RPMI7951 (cell line): ENCODE results near the gene MMP23B. TPM values are rescaled to one million over a fixed set of nuclear protein-coding genes. Genes with fewer than 3 reads are reported as not detected.
A peak's percentile ranks its signal among the peaks of the same experiment; 100 is the strongest.

Source experiments
- DNase-seq: peaks from one replicate; pipeline ENCODE4 v3.0.0-alpha.2; 2012; ENCODE audit warnings: low read depth
- total RNA-seq: library from RNA; depleted of rRNA; stranded (reverse); fragments of >200 nt; shearing (Covaris generic); gene quantifications from 2 replicates; pipeline ENCODE4 v1.2.3, GENCODE V29; 2014

Gene MMP23B
- total RNA-seq, 1 experiment from 2014 or later = 0.24 TPM

DNA sequence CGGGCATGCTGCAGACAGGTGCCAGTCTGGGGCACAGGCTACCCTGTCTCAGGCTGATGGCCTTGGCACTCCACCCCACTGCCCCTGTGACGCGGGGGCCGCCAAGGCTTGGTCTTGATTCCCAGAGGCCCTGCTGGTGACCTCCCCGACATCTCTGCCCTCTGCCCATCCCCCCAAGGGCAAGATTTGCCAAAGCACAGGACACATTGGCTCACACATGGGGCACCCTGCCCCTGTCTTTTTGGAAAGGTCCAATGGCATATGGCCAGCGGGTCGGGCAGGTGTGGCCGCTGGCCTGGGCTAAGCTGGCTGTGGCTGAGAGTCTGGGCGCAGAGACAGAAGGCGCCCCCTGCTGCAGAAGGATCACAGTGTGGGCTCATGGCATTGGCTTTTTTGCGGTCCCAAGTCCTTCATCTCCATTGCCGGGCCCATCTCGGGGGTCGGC lies 12.0 kb upstream of the MMP23B start:
- no peak for DNase-seq

DNA sequence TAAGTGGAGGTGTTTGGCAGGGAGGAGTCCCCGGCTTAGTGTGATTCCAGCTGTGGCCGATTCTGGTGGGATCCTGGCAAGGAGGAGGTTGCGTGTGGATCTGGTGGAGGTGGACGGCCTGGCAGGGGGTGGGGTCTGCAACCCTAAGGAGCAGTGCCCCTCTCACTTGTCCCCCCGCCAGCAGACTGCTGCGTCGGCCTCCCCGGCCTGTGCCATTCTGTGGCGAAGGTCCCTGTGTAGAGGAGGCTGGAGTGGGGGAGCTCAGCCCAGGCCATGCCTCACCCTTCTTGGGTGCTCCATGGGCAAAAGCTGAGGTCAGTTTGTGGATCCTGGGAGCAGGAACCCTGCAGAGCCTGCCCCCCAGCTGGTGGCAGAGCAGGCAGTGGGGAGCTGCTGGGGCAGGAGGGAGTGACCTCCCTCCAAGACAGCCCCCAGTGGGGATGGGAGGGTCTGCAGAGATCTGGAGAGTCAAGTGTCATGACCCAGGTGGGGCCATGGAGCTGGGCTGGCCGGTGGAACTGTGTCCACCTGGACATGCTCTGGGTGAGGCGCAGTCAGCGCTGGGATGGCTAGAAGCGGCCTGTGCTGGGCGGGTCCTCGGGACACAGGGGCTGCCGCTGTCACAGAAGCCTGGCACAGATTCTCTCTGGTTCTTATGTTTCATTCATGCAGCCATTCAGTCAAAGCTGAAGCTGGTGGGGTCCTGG lies 11.4 kb upstream of the MMP23B start:
- no peak for DNase-seq

DNA sequence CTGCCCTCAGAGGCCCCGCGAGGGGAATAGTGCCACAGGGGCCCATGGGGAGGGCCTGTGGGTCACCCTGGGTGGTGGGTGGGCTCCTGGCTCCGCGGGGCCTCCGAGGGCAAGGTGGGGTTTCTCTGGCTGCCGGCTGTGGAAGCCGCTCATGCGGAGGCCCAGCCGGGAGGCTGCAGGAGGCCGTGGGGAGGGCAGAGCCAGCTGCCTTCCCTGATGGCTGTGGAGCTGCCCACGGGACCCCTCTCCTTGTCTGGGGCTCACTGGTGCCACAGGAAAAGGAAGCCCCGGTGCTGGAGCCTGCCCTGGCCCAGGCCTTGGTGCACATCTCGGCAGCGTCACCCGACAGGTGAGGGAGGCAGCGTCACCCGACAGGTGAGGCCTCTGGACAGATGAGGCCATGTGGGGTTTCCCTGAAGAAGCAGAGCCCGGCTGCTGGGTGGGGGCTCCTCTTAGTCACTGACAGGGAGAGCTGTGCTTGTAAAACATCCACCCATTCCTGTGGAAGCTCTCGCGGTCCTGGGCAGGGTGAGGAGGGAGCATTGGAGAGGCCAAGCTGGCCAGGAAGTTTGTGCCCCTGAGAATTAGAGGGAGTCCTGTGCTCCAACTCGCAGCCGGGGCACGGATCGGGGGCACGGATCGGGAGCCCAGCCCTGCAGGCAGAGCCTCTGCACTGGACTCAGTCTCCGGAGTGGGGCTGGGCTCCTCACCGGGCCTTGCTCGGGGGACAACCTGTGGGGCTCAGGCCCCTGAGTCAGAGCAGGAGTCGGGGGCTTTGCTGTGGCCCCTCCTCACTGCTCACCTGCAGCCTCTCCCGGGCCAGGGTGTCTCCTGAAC lies 10.6 kb upstream of the MMP23B start:
- no peak for DNase-seq

DNA sequence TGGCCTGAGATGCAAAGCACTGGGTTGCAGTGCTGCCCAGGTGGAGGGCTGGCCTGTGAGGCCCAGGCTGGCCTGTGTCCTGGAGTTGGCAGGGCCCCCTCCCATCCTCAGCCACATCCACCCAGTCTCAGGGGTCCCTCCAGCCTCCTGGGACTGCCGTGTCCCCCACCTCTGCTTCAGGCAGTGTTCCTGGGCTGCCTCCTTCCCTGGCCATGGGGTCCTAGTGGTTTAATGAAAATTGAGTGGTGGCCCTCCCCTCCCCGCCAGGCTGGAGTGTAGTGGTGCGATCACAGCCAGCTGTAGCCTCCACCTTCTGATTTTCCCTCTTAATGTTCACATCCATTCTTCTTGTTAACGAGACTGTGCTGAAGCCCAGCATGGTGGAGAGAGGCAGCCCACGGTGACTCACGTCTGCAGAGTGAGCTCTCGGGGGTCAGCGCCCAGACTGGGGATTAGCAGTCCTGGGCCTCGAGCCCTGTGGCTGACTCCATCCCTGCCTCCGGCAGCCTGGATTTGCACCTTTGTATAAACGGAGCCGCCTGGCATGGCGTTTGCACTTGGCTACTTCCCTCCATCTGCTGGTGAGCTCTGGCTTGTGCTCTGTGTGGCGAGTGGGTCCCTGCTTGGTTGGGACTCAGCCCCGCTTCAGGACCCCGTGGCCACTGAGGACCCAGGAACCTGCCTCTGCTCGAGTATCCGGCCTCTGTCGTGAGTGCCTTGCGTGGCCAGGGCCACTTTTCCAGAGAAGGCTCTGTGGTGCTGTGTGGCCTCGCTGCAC lies 9.8 kb upstream of the MMP23B start:
- DNase-seq = no peak

DNA sequence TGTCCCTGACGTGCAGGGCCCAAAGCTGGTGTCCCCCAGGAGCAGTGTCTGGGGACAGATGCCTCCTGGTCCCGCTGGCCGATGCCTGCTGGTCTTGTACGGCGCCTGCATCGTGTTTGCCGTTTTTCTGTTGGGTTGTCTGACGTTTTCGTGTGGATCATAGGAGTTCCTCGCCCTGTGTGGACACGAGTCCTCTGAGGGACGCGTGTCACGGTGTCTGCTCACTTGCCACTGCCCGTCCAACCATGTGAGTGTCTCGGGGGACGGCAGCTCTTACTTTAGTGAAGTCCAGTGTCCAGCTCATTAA lies 9.2 kb upstream of the MMP23B start:
- no peak for DNase-seq

DNA sequence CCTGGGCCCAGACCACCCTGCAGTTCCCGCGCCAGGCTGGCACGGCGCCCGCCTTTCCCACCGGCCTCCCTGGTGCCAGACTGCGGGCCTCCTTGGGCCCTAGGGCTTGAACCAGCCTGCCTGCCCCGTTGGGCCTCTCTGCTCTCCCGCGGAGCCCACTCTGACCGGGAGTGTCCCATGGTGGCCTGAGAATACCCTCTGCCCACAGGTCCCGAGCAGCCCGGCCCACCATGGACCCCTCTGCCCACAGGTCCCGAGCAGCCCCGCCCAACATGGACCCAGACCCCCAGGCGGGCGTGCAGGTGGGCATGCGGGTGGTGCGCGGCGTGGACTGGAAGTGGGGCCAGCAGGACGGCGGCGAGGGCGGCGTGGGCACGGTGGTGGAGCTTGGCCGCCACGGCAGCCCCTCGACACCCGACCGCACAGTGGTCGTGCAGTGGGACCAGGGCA lies 8.8 kb upstream of the MMP23B start:
- no peak for DNase-seq

DNA sequence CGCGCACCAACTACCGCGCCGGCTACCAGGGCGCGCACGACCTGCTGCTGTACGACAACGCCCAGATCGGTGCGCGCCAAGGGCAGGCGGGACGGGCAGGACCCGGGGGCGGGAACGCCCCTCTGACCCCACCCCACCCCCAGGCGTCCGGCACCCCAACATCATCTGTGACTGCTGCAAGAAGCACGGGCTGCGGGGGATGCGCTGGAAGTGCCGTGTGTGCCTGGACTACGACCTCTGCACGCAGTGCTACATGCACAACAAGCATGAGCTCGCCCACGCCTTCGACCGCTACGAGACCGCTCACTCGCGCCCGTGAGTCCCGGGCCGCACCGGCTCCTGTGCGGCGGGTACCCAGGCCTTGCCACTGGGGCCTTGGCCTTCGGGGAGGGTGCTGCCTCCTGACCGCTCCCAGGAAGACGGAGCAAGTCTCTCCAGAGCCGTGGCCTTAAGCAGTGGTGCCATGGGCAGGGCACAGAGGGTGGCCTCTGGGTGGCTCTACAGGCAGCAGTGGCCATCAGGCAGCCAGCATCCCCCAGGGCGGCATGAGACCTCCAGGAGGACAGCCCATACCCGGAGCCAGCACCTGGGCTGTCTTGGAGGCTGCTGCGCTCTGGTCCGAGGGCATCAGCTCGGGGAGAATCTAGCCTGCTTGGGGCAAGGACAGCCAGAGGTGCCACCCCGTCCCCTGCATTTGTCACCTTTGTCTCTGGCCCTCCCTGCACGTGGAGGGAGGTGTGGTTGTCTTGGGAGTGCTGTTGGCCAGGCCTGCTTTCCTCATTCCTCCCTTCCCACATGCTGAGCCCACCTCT lies 8.1 kb upstream of the MMP23B start:
- no peak for DNase-seq

DNA sequence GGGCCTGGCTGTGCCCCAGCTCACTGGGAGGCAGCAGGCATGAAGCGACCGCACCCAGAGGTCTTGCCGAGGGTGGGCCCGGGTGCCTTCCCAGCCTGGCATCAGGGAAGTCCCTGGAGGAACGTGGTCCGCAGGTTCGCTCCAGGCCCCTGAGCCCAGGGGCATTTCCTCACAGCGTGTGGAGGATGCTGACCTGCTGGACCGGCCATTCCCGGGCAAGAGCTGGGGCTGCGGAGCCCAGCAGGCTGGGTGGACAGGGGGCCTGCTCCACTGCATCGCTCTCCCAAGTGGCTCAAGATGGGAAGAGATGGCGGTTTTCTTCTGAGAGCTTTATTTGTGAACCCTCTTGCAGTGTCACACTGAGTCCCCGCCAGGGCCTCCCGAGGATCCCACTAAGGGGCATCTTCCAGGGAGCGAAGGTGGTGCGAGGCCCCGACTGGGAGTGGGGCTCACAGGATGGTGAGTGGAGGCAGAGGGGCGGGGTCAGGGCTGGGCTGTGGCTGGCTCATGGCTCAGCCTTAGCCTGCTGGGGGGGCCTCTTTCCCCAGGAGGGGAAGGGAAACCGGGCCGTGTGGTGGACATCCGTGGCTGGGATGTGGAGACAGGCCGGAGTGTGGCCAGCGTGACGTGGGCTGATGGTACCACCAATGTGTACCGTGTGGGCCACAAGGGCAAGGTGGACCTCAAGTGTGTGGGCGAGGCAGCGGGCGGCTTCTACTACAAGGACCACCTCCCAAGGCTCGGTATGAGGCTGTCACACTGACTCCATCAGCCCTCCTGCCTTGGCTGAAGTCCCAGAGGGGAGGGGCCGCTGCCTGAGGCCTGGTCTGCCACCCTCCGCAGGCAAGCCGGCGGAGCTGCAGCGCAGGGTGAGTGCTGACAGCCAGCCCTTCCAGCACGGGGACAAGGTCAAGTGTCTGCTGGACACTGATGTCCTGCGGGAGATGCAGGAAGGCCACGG lies 7.2 kb upstream of the MMP23B start:
- no peak for DNase-seq

DNA sequence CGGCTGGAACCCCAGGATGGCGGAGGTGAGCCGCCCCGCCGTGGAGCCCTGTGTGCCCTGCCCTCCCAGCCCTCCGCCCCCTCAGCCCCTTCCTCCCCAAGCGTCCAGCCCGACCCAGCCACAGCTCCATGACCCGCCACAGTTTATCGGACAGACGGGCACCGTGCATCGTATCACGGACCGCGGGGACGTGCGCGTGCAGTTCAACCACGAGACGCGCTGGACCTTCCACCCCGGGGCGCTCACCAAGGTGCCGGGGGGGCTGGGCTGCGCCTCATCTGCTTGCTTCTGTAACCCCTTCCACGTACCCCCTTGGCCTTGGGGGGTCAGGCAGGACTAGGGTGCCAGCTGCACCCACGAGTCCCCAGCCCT lies 6.6 kb upstream of the MMP23B start:
- DNase-seq = no peak

DNA sequence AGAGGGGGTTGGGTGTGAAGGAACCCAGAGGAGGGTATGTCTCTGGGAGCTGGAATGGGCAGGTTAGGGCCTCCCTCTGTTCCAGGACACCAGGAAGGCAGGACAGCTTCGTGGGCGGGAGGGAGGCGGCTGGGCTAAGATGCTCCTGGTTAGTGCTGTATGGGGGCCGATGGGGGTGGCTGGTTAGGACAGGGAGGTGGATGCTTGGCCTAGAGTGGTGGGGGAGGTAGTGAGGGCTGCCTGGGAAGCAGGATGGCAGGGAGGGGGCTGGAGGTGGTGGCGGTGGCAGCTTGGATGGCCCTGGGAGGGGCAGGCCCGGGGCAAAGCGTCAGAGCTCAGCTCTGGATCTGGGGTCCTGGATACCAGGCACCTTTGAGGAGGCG lies 6.2 kb upstream of the MMP23B start:
- no peak for DNase-seq

DNA sequence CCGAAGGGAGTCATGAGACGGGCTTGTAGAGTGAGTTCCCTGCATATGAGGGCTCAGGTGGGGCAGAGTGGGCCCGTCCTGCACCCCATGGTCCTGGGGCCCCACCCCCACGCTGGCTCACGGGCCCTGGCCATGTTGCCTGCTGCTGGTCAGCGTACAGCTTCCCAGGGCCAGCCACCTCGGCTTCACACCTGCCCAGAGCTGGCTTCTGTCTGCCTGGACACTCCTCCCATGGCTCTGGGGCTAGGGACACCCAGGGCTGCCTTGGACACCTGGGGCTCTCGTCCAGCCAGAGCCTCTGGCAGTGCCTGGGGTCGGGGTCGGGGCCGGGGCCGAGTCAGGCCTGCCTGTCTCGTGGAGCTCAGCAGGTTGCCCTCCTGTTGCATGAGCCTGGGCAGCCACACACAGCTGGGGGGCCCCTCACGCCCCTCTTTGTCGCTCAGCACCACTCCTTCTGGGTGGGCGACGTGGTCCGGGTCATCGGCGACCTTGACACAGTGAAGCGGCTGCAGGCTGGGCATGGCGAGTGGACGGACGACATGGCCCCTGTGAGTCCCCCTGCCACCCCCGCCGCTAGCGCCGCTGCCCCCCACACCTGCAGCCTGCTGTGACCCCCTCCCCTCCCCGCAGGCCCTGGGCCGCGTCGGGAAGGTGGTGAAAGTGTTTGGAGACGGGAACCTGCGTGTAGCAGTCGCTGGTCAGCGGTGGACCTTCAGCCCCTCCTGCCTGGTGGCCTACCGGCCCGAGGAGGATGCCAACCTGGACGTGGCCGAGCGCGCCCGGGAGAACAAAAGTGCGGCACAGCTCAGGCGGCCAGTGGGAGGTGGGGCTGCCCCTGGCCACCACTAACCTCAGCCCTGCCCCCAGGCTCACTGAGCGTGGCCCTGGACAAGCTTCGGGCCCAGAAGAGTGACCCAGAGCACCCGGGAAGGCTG lies 5.5 kb upstream of the MMP23B start:
- no peak for DNase-seq

DNA sequence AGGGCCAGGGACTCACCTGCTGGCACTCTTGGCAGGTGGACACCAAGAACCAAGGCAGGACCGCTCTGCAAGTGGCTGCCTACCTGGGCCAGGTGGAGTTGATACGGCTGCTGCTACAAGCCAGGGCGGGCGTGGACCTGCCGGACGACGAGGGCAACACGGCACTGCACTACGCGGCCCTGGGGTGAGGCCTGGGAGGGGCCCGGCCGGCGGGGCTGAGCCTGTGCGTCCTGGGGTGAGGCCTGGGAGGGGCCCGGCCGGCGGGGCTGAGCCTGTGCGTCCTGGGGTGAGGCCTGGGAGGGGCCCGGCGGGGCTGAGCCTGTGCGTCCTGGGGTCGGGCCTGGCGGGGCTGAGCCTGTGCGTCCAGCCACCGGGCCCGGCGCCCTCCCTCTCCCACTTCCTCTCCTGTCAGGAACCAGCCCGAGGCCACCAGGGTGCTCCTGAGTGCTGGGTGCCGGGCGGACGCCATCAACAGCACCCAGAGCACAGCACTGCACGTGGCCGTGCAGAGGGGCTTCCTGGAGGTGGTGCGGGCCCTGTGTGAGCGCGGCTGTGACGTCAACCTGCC lies 4.6 kb upstream of the MMP23B start:
- DNase-seq = no peak

DNA sequence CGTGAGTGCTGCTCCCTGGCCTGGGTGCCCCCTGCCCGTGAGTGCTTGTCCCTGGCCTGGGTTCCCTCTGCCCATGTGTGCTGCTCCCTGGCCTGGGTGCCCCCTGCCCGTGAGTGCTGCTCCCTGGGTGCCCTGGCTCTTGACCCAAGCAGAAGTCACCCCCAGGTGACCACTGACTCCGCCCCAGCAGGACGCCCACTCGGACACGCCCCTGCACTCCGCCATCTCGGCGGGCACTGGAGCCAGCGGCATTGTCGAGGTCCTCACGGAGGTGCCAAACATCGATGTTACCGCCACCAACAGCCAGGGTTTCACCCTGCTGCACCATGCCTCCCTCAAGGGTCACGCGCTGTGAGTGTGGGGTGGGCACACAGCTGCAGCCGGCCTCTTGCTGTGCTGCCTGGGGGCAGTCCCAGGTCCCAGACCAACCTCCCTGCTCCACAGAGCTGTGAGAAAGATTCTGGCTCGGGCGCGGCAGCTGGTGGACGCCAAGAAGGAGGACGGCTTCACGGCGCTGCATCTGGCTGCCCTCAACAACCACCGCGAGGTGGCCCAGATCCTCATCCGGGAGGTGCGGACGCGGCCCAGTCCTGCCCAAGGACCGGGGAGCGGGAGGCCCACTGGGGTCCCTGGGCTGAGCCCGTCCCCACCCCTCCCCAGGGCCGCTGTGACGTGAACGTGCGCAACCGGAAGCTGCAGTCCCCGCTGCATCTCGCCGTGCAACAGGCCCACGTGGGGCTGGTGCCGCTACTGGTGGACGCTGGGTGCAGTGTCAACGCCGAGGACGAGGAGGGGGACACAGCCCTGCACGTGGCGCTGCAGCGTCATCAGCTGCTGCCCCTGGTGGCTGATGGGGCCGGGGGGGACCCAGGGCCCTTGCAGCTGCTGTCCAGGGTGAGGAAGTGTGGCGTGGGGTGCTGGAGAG lies 3.9 kb upstream of the MMP23B start:
- no peak for DNase-seq

DNA sequence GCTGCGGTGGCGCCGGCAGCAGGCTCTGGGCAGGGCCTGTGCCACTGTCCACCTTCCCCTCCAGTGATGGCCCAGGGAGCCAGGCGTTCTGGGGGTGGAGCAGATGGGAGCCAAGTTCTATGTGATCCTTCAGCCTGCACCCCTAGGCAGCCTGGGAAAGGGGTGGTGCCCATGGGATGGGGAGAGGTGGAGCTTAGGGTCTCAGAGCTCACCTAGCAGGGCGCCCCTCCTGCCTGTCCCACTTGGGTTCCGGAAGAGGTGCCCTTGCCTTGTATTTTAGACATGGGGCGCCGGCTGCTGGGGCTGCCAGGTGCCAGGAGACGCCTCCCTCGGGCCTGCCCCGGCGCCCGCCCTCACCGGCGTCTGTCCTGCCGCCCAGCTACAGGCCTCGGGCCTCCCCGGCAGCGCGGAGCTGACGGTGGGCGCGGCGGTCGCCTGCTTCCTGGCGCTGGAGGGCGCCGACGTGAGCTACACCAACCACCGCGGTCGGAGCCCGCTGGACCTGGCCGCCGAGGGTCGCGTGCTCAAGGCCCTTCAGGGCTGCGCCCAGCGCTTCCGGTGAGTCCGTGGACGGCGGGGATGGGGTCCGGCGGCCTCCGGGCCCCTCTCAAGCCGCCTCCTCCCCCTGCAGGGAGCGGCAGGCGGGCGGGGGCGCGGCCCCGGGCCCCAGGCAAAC lies 3.1 kb upstream of the MMP23B start:
- no peak for DNase-seq

DNA sequence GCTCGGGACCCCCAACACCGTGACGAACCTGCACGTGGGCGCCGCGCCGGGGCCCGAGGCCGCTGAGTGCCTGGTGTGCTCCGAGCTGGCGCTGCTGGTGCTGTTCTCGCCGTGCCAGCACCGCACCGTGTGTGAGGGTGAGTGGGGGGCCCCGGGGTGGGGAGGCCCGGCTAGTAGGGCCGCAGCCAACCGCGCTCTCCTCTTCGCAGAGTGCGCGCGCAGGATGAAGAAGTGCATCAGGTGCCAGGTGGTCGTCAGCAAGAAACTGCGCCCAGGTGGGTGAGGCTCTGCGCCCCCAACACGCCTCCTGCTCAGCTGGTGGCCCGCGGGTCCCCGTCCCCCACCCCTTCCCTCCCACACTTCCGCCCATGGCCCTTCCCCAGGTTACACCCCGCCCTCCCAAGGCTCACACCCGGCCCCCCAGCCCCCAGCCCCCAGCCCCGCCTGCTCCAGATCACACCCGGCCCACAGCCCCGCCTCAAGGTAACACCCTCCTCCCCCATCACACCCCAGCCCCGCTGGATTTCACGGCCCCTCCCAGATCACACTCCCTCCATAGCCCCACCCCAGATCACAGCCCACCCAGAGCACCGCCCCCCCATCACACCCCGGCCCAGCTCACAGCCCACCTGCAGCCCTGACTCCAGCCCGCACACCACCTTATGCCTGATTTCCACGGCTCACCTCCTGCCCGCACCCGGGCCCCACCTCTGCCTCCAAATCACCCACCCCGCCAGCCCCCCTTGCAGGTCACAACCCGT lies 2.4 kb upstream of the MMP23B start:
- no peak for DNase-seq

DNA sequence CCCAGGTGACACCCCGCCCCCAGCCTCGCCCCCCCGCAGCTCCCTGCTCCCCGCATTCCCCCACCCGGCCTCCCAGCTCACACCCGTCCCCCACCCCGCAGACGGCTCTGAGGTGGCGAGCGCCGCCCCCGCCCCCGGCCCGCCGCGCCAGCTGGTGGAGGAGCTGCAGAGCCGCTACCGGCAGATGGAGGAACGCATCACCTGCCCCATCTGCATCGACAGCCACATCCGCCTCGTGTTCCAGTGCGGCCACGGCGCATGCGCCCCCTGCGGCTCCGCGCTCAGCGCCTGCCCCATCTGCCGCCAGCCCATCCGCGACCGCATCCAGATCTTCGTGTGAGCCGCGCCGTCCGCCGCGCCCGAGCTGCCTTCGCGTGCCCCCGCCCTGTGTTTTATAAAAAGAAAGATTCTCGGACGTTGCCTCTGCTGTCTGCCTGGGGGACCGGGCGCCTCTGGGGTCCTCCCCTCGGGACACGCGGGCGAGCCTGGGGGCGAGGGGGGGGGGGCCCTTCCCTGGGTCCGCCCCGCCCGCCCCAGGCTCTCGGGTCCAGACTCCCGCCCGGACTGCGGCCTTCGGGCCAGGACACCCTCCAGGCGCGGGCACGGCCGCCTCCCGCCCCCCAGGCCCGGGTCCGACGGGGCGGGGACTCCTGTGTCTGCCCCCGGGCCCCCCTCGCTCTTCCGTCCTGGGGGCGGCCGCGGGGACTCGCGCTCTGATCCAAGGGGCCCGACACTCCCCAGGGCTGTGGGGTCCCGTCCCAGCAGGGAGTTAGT lies 1.6 kb upstream of the MMP23B start:
- peak; percentile 23 for DNase-seq
